ENCODE measurements around the gene SPECC1.

DNA sequence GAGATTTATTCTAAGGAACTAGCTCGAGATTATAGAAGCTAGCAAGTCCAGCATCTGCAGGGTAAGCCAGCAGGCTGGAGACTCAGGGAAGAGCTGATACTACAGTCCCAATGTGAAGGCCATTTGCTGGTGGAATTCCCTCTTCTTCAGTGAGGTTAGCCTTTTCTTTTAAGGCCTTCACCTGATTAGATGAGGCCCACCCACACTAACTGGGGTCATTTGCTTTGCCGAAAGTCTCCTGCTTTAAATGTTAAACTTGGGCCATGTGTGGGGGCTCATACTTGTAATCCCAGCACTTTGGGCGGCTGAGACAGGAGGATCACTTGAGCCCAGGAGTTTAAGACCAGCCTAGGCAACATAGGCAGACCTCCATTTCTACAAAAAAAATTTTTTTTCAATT is 289.9 kb downstream of the SPECC1 start:
- TF ChIP-seq CTCF (conservative IDR thresholded peaks at IDR 0.05 in 1 of 2, IDR thresholded peaks at IDR 0.05 in 1 of 2; ENCODE audit: low read depth in 1 of 2, low read length in 2 of 2) (no peak), EZH2 (IDR thresholded peaks at IDR 0.05; ENCODE audit: low read length, missing control alignments) (no peak)

Data from fibroblast of lung (primary cell).